Neural crest cell (in vitro differentiated cells): ENCODE measurements around the gene POM121L2. TPM values are rescaled to one million over a fixed set of nuclear protein-coding genes. Genes with fewer than 3 reads are reported as not detected.

Experiments
- DNase-seq: peaks from one replicate; pipeline ENCODE4 v3.0.0; 2021; ENCODE audit warnings: low read depth, mixed read lengths, low spot score
- H3K27ac Mint-ChIP-seq: one replicate; pipeline ENCODE4 v1.8.0; 2021; ENCODE audit warnings: mild to moderate bottlenecking, mixed read lengths; ENCODE audit not compliant: unreplicated experiment
- H3K27me3 Mint-ChIP-seq: 2 replicates; pipeline ENCODE4 v1.8.0; 2021; ENCODE audit warnings: low read depth, mild to moderate bottlenecking, mixed read lengths
- H3K36me3 Mint-ChIP-seq: 2 replicates; pipeline ENCODE4 v1.8.0; 2021; ENCODE audit warnings: low read depth, mild to moderate bottlenecking, mixed read lengths
- H3K4me1 Mint-ChIP-seq: 2 replicates; pipeline ENCODE4 v1.8.0; 2021; ENCODE audit warnings: mixed read lengths
- H3K4me3 Mint-ChIP-seq: one replicate; pipeline ENCODE4 v1.8.0; 2021; ENCODE audit warnings: mild to moderate bottlenecking, mixed read lengths
- H3K9me3 Mint-ChIP-seq: 2 replicates; pipeline ENCODE4 v1.8.0; 2021; ENCODE audit warnings: mixed read lengths
- total RNA-seq: library from RNA; stranded (reverse); gene quantifications from 2 replicates; pipeline ENCODE4 v1.2.1, GENCODE V29; 2021
- TF ChIP-seq, protein P1 (sequence below): fragments of 200-600 bp; sonication (generic); conservative IDR thresholded peaks from 2 replicates; pipeline ENCODE4 v1.5.0; 2021; ENCODE audit warnings: antibody characterized with exemption, mild to moderate bottlenecking

The POM121L2 gene
- total RNA-seq, 1 donor from 2014 or later: not detected

DNA sequence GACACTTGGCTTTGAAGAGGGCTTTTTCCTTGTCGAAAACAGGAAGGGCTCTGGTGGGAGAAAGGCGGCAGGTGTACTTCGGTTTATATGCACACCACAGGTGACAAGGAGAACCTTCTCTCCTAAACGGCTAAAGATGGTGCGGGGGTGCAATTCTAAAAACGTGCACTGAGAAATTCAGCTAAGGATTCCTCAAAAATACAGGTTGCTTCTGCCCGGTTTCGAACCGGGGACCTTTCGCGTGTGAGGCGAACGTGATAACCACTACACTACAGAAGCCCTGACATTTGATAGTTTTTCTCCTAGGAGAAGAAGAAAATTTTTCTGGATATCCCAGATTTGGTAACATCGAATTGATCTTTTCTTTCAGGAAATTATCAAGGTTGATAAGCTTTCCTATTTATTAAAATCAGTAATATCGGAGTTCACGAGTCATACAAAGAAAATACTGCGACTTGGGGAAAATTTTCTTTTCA, 32.0 kb downstream of the POM121L2 start:
- Mint-ChIP-seq H3K4me3 (peak overlapping the region; percentile 97), H3K9me3 (peaks cover 6% of the 10 kb centered on the region), H3K4me1 (peaks cover 15% of the 10 kb centered on the region), H3K27ac (no peak overlapping the region), H3K36me3 (peaks cover 6% of the 10 kb centered on the region), H3K27me3 (peaks cover 90% of the 10 kb centered on the region)
- TF ChIP-seq, protein P1, sequence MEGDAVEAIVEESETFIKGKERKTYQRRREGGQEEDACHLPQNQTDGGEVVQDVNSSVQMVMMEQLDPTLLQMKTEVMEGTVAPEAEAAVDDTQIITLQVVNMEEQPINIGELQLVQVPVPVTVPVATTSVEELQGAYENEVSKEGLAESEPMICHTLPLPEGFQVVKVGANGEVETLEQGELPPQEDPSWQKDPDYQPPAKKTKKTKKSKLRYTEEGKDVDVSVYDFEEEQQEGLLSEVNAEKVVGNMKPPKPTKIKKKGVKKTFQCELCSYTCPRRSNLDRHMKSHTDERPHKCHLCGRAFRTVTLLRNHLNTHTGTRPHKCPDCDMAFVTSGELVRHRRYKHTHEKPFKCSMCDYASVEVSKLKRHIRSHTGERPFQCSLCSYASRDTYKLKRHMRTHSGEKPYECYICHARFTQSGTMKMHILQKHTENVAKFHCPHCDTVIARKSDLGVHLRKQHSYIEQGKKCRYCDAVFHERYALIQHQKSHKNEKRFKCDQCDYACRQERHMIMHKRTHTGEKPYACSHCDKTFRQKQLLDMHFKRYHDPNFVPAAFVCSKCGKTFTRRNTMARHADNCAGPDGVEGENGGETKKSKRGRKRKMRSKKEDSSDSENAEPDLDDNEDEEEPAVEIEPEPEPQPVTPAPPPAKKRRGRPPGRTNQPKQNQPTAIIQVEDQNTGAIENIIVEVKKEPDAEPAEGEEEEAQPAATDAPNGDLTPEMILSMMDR: no peak
- DNase-seq: peak; percentile 50

DNA sequence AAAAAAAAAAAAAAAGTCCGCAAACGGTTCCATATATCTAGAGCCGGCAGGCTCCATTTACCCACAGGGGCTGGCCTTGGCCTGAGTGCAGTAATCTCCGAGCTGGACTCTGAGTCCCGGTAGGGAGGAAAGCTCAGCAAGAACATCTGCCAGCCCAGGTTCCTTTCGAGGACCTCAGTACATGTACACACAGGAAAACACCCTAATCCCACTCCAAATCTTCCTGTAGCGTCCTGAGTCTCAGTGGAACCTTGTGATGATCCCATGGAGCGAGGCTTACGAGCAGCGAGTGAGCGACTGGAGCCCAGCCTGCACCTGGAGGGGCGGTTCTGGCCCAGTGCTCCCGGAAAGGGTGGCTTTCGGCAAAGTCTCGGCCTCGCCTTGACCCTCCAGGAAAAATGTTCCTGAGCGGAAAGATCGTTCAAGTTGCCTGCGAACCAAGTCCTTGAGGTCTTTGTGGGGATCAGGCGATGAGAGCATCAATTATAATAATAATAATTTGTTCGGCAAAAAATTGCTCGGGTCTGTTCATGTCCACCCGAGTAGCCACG, 32.5 kb downstream of the POM121L2 start:
- DNase-seq: no peak
- no peak overlapping the region for H3K27ac Mint-ChIP-seq
- peaks cover 90% of the 10 kb centered on the region for H3K27me3 Mint-ChIP-seq
- peaks cover 4% of the 10 kb centered on the region for H3K36me3 Mint-ChIP-seq
- H3K4me1 Mint-ChIP-seq: peaks cover 15% of the 10 kb centered on the region
- peak overlapping the region; percentile 97 for H3K4me3 Mint-ChIP-seq
- peaks cover 3% of the 10 kb centered on the region for H3K9me3 Mint-ChIP-seq
- TF ChIP-seq, protein P1: no peak

DNA sequence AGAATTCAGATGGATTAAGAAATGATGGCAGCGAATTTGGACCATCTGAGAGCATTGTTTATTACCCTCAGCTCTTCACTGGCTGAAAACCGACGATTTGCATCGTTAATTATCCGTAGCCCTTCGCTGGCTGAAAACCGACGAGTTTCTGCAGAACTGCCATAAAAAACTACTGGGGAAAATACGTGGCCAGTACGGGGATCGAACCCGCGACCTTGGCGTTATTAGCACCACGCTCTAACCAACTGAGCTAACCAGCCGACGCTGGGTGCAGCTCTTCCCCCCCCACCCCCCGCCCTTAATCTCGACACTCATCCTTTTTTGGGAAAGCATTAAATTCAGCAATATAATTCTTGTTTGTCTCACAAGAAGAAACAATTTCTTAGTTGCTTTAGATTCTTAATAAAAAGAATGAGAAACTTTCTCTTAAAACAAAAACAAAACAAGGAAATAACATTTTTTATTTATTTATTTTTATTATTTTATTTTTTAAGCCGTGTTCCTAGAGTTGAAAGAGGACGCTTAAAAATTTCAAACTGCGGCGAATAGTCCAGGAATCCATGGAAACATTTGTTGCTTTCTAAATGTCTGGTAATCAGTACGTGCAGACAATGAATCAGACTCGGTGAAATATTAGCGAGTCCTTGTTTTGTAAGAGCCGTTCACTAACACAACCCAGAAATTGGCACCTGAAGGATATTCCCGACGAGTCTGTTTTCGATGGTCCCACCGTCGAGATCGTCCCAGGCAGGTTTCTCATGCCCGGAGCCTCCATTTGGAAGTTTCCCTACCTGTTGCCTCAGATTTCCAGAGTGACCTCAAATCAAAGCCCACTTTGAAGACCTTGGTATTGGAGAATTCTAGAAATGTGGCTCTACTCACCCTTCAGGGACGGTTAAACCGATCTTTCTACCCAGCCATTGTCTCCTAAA, 36.8 kb downstream of the POM121L2 start:
- Mint-ChIP-seq H3K27ac (no peak overlapping the region), H3K4me3 (peak overlapping the region; percentile 20), H3K4me1 (peaks cover 8% of the 10 kb centered on the region), H3K36me3 (peaks cover 4% of the 10 kb centered on the region), H3K9me3 (peaks cover 3% of the 10 kb centered on the region), H3K27me3 (peaks cover 77% of the 10 kb centered on the region)
- DNase-seq: no peak
- TF ChIP-seq, protein P1: no peak

DNA sequence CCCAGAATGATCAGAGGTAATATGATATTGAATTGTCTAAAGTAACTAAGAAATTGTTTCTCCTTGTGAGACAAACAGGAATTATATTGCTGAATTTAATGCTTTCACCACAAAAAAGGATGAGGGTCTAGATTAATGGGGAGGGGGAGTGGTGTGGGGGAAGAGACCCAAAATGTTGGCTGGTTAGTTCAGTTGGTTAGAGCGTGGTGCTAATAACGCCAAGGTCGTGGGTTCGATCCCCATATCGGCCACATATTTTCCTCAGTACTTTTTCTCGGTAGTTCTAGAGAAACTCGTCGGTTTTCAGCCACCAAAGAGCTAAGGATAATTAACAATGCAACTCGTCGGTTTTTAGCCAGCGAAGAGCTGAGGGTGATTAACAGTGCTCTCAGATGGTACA, 38.3 kb downstream of the POM121L2 start:
- Mint-ChIP-seq H3K27me3 (peaks cover 71% of the 10 kb centered on the region), H3K4me3 (peak overlapping the region; percentile 2), H3K9me3 (peaks cover 3% of the 10 kb centered on the region), H3K27ac (no peak overlapping the region), H3K36me3 (no peaks in the 10 kb centered on the region), H3K4me1 (peaks cover 8% of the 10 kb centered on the region)
- DNase-seq: no peak
- TF ChIP-seq, protein P1: no peak

DNA sequence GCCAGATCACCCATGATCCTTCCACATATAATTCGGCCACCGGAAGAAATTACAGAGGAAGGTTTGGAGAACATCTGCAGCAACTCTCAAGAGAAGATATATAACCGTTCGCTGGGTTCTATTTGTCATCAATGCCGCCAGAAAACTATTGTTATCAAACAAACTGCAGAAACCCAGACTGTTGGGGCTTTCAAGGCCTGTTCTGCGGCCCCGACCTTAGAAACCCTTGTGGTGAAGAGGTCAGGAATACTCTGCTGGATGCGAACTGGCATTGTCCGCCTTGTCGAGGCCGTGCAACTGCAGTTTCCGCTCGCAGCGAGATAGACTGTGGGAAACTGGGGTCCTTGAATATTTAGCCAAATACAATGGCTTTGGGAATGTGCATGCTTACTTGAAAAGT, 43.3 kb downstream of the POM121L2 start:
- no peak overlapping the region for H3K27ac Mint-ChIP-seq
- H3K9me3 Mint-ChIP-seq: no peaks in the 10 kb centered on the region
- H3K27me3 Mint-ChIP-seq: peaks cover 53% of the 10 kb centered on the region
- TF ChIP-seq, protein P1: no peak
- peak overlapping the region; percentile 1 for H3K4me3 Mint-ChIP-seq
- peaks cover 18% of the 10 kb centered on the region for H3K4me1 Mint-ChIP-seq
- no peak for DNase-seq
- no peaks in the 10 kb centered on the region for H3K36me3 Mint-ChIP-seq
